Stimulated activated naive B cell treated with anti-CD40 and anti-IgM and Interleukin-4, amounts not matched to agents 10 μg/mL and 1 μg/mL and 100 μg/mL, for 72 hours (primary cell): ENCODE measurements around the gene RPS6KA3.

ENCODE experiments used
- ATAC-seq, 2 donors: fragments of 150-1000 bp; cut with Tn5 transposase; replicated peaks; 2 replicates each; pipeline ENCODE4 v1.10.0; 2021; ENCODE audit warnings: moderate library complexity in 1 of 2
- DNase-seq: peaks from one replicate; pipeline ENCODE4 v3.0.0; 2021
- H3K27ac Mint-ChIP-seq: one replicate; pipeline ENCODE4 v1.8.0; 2022; ENCODE audit warnings: mild to moderate bottlenecking, mixed read lengths
- H3K27me3 Mint-ChIP-seq, 2 donors: one replicate each; pipeline ENCODE4 v1.8.0; 2022; ENCODE audit warnings: mixed read lengths in 2 of 2
- H3K36me3 Mint-ChIP-seq, 2 donors: one replicate each; pipeline ENCODE4 v1.8.0; 2022; ENCODE audit warnings: mixed read lengths in 2 of 2, mild to moderate bottlenecking in 1 of 2
- H3K4me1 Mint-ChIP-seq, 2 donors: one replicate each; pipeline ENCODE4 v1.8.0; 2022; ENCODE audit warnings: mixed read lengths in 2 of 2, mild to moderate bottlenecking in 1 of 2
- H3K4me3 Mint-ChIP-seq, 2 donors: one replicate each; pipeline ENCODE4 v1.8.0; 2022; ENCODE audit warnings: mild to moderate bottlenecking in 2 of 2, mixed read lengths in 2 of 2, moderate library complexity in 1 of 2
- H3K9me3 Mint-ChIP-seq, 2 donors: one replicate each; pipeline ENCODE4 v1.8.0; 2022; ENCODE audit warnings: mixed read lengths in 2 of 2, mild to moderate bottlenecking in 1 of 2

Gene RPS6KA3

DNA sequence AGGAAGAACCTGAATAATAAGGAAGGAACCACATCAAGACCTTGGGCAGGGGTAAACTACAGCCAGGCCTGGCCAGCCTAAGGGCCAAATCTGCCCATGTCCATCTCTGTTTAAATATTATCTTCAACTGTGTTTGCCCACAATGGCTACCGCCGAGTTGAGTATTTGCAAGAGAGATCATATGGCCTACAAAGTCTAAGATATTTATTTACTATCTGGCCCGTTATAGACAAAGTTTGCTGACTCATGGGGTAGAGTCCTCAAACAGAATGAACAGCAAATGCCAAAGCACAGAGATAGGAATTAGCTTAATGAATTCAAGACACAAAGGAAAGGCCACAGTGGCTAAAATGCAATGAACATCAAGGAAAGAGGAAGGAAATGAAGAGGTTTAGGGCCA lies 44.8 kb downstream of the RPS6KA3 start:
- no peak overlapping the region for H3K27ac Mint-ChIP-seq
- peaks cover 0 to 5% of the 10 kb centered on the region in 2 donors for H3K27me3 Mint-ChIP-seq
- no peak overlapping the region for H3K4me3 Mint-ChIP-seq
- peaks cover 0 to 2% of the 10 kb centered on the region in 2 donors for H3K9me3 Mint-ChIP-seq
- H3K4me1 Mint-ChIP-seq, result peaks cover 7 to 53% of the 10 kb centered on the region in 2 donors
- ATAC-seq (no peak), DNase-seq (no peak)
- H3K36me3 Mint-ChIP-seq, result peaks cover 7 to 9% of the 10 kb centered on the region in 2 donors

DNA sequence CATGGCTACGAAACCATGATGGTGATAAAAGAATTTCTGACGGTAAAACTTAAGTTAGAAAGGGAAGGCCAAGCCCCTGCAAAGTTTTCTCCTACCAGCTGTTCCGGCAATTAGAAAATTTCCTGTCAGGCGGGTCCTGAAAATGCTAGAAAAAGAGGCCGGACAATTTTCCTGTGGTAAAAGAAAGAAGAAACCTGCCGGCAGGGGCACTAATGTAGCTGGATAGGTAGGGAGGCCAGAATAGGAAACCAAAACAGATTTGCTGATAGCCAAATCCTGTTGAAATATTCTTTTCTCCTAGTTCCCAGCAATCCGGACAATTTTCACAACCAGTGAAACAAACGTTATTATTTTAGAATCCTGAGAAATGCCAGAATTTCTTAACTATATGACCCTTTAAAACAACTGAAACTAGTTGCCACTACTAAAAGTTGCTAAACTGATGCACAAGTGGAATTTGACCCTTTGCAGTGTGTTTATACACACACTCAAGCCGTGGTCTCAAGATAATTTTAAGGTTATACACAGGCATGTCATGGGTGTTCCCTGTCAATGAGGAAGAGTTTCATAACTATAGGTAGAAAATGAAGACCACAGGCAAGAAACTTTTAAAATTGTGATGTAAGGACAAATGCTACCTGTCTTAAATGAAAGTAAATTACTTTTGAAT lies 47.7 kb downstream of the RPS6KA3 start:
- peaks cover 6 to 35% of the 10 kb centered on the region in 2 donors for H3K4me1 Mint-ChIP-seq
- ATAC-seq (no peak), DNase-seq (no peak)
- H3K27me3 Mint-ChIP-seq, result peaks cover 0 to 11% of the 10 kb centered on the region in 2 donors
- peaks cover 17 to 21% of the 10 kb centered on the region in 2 donors for H3K36me3 Mint-ChIP-seq
- no peak overlapping the region for H3K27ac Mint-ChIP-seq
- H3K9me3 Mint-ChIP-seq, result peaks cover 0 to 2% of the 10 kb centered on the region in 2 donors
- no peak overlapping the region for H3K4me3 Mint-ChIP-seq

DNA sequence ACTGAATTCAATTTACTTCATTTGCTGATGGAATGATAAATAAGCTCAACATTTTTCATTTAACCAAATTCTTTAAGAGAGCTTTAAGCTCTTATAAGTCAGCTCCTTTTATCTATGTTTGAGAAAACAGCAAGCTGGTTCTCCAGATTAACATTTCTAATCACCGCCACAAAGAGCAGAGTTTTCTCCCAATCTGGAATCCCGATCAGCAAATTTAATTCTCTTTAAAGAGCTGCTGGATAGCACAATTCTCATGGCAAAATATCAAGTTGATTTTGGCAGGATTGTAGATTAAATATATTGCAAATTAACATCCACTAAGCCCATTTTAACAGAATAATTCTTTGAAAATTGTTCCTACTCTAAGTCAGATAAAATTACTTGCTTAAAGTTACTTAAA lies 48.8 kb downstream of the RPS6KA3 start:
- peaks cover 7 to 31% of the 10 kb centered on the region in 2 donors for H3K4me1 Mint-ChIP-seq
- ATAC-seq, result no peak
- peaks cover 0 to 2% of the 10 kb centered on the region in 2 donors for H3K9me3 Mint-ChIP-seq
- no peak overlapping the region for H3K4me3 Mint-ChIP-seq
- H3K36me3 Mint-ChIP-seq, result peaks cover 18 to 19% of the 10 kb centered on the region in 2 donors
- H3K27ac Mint-ChIP-seq, result no peak overlapping the region
- H3K27me3 Mint-ChIP-seq, result peaks cover 0 to 8% of the 10 kb centered on the region in 2 donors
- DNase-seq, result no peak

DNA sequence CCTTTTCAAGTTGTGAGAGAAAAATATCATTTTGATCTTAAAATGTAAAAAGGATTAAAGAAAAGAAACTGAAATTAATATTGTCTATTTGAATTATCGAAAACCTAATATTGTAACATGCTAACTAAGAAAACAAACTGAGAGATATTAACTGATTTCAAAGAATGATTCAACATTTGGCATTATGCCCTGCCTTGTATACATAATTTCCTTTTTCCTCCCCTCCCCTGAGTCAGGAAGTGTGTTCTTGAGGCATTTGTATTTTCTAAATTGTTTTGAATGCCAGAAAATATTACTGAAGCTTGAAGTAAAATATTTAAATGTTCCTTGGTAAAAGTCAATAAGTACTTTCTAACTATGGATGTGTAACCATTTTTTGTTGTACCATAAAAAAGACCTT lies 49.4 kb downstream of the RPS6KA3 start:
- peaks cover 19 to 21% of the 10 kb centered on the region in 2 donors for H3K36me3 Mint-ChIP-seq
- DNase-seq, result no peak

DNA sequence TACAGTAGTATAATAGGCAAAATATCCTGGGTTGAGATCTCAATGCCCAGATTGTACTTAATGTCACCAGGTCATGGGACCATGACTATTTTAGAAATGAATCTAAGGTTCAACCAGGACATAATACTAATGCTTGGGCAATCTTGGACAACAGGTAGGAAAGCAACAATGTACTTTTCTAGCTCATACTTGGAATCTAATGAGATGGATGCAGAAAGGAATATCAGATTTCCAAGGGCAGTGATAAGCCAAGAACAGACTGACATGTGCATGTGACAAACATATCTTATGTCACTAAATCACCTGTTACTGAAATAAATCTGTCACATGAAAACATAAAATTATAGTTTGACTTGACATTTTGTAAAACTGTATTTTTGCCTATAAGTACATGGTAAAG lies 51.1 kb downstream of the RPS6KA3 start:
- ATAC-seq, result no peak
- Mint-ChIP-seq H3K27me3 (peaks cover 0 to 8% of the 10 kb centered on the region in 2 donors), H3K36me3 (peaks cover 18% of the 10 kb centered on the region in 2 donors), H3K4me3 (no peak overlapping the region), H3K4me1 (peaks cover 6 to 28% of the 10 kb centered on the region in 2 donors), H3K9me3 (no peaks in the 10 kb centered on the region), H3K27ac (no peak overlapping the region)
- no peak for DNase-seq

More for the DNA sequence above, 49.4 kb downstream of the RPS6KA3 start:
- Mint-ChIP-seq H3K27ac (no peak overlapping the region), H3K9me3 (peaks cover 0 to 2% of the 10 kb centered on the region in 2 donors), H3K4me3 (no peak overlapping the region), H3K27me3 (peaks cover 0 to 8% of the 10 kb centered on the region in 2 donors), H3K4me1 (peaks cover 7 to 28% of the 10 kb centered on the region in 2 donors)
- ATAC-seq, result no peak

DNA sequence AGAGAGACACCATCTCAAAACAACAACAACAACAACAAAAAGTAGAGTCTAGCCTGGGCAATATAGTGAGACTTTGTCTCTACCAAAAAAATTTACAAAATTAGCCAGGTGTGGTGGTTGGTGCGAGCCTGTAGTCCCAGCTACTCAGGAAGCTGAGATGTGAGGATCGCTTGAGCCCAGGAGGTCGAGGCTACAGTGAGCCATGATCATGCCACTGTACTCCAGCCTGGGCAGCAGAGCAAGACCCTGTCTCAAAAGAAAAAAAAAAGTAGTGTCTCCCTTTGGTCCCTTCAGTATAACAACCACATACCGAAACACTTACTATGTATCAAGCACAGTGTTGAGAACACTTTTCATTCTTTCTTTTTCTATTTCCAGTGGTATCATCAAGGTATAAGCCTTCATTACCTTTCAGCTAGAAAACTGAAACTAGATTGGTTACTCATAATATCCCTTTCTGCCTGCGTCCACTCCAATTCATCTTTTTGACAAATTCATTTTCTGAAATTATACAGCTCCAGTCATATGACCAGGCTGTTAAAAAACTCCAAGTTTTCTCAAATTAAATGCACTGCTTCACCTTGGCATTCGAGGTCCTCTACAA lies 54.1 kb downstream of the RPS6KA3 start:
- H3K27me3 Mint-ChIP-seq, result peaks cover 0 to 8% of the 10 kb centered on the region in 2 donors
- peak in 1 of 2 donors; percentile 56 for ATAC-seq
- no peak for DNase-seq
- peaks cover 10 to 44% of the 10 kb centered on the region in 2 donors for H3K4me1 Mint-ChIP-seq
- no peak overlapping the region for H3K27ac Mint-ChIP-seq
- no peak overlapping the region for H3K4me3 Mint-ChIP-seq
- peaks cover 17 to 27% of the 10 kb centered on the region in 2 donors for H3K36me3 Mint-ChIP-seq
- H3K9me3 Mint-ChIP-seq, result no peaks in the 10 kb centered on the region

DNA sequence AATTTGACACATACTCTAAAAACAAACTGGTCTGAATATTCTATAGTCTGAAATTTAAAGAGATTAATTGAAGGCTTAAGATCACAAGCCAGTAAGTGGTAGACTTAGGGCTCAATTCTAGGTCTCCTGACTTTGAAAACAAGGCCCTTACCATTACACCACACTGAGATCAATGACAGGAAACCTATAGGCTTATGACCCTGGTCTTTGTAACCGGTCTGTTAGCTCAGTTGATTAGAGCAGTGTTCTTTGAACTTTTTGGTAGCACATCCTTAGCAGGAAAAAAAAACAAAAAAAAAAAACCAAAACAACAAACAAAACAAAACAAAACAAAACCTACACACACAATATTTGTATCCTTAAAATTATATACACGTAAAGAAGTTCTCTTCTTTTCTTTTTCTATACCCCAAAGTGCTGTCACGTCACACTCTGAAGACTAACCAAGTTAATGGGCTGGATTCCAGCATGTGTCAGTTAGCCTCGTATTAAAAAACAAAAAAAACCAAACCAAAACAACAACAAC lies 55.4 kb downstream of the RPS6KA3 start:
- Mint-ChIP-seq H3K4me3 (no peak overlapping the region), H3K9me3 (no peaks in the 10 kb centered on the region), H3K27me3 (peaks cover 0 to 14% of the 10 kb centered on the region in 2 donors), H3K27ac (no peak overlapping the region), H3K4me1 (peaks cover 20 to 53% of the 10 kb centered on the region in 2 donors), H3K36me3 (peaks cover 29 to 37% of the 10 kb centered on the region in 2 donors)
- no peak for ATAC-seq
- no peak for DNase-seq

DNA sequence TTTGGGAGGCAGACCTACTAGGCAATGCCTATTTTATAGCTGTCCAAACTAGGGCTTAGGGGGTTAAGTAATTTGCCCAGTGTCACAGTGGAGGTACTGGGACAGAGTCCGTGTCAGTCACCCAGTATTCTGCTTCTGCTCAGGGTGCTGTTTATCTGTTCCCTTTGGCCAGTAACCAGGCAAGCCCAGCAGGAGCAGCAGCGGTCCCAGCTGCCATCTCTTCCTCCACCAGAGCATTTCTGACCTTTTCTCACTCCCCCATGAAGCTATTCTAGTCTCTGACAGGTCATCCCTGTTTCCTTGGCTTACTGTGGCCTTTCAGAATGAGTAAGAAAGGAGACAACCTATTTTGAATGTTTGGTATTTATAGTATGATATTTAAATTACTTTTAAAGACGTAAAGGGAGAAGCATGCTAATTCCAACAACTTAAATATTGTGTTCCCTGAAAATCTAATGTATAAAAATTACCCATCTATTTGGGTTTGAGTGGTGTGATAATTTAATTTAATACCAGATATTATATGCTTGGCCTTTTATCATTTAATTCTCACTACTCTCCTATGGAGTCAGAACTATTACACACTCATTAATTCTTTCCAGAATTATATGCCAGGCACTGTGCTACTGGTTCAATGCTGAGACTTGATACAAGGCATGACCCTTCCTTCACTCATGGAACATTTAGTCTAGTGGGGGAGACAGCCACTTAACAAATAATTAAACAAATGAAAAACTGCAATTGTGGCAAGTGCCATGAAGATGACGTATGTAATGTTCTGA lies 60.6 kb downstream of the RPS6KA3 start:
- DNase-seq, result peak; percentile 49
- Mint-ChIP-seq H3K36me3 (peaks cover 30% of the 10 kb centered on the region in 2 donors), H3K27ac (peak overlapping the region; percentile 82), H3K4me3 (peak overlapping the region; percentile 27 to 48), H3K4me1 (peaks cover 23 to 62% of the 10 kb centered on the region in 2 donors), H3K27me3 (peaks cover 0 to 14% of the 10 kb centered on the region in 2 donors), H3K9me3 (no peaks in the 10 kb centered on the region)
- peak; percentile 99 for ATAC-seq

DNA sequence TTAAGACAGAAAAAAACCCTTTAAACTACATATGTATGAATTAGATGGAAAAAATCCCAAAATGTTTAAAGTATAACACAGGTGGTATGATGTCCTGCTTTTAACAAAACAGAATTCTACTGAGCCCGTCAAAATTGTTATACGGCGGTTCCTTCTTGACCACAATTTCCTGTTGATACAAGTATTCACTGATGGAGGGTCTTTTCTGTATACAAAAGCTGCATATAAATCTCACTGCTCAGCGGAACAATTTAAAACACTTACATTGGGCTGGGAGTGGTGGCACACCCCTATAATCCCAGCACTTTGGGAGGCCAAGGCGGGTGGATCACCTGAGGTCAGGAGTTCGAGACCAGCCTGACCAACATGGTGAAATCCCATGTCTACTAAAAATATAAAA lies 62.4 kb downstream of the RPS6KA3 start:
- H3K27ac Mint-ChIP-seq, result no peak overlapping the region
- H3K36me3 Mint-ChIP-seq, result peaks cover 30 to 31% of the 10 kb centered on the region in 2 donors
- H3K9me3 Mint-ChIP-seq, result no peaks in the 10 kb centered on the region
- H3K4me3 Mint-ChIP-seq, result no peak overlapping the region
- H3K27me3 Mint-ChIP-seq, result peaks cover 0 to 14% of the 10 kb centered on the region in 2 donors
- ATAC-seq, result no peak
- no peak for DNase-seq
- H3K4me1 Mint-ChIP-seq, result peaks cover 20 to 56% of the 10 kb centered on the region in 2 donors

DNA sequence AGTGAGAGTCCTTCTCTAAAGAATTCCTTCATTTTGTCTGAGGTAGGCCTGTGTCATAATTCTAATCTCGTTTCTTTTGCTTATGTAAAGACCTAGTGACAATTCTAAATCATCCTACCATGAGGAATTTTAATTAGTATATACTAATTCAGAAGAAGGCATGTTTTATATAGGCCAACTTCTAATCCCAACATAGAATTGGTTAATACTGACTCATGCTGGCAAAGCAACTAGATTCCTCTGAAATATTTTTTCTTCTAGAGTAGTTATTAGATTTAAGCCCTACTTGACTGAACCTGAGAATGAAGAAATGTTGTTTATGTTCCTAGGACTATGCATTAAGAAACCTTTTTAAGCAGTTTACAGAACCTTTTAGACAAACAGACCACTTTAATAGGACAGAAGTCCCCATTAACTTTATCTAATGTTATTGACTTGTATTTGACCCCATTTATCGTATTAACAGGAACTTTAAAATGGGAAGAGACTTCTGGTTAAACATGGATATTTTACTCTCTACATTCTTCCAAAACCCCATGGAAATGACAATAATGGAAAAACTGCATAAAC lies 69.0 kb downstream of the RPS6KA3 start:
- no peak for DNase-seq
- Mint-ChIP-seq H3K4me1 (peaks cover 5 to 13% of the 10 kb centered on the region in 2 donors), H3K36me3 (peaks cover 17 to 22% of the 10 kb centered on the region in 2 donors), H3K9me3 (no peaks in the 10 kb centered on the region), H3K27me3 (peaks cover 0 to 11% of the 10 kb centered on the region in 2 donors), H3K4me3 (no peak overlapping the region), H3K27ac (no peak overlapping the region)
- ATAC-seq, result no peak

DNA sequence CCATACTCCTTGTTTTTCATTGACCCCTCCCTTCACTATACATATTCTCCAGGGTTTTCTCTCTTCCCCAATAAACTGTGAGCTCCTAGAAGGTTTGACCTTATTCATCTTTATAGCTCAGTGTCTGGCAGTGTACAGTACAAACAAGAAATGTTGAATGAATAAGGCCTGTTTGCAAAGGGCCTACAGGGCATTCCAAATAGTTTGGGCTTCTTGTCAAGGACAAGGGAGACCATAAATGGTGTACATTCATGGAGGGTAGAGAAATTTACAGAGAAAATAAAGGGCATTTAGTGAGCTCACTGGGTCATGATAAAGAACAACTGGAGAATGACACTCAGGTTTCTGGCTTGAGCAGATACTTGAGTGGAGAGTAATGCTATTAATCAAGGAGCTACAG lies 77.5 kb downstream of the RPS6KA3 start:
- H3K27me3 Mint-ChIP-seq, result no peaks in the 10 kb centered on the region
- H3K9me3 Mint-ChIP-seq, result no peaks in the 10 kb centered on the region
- no peak overlapping the region for H3K4me3 Mint-ChIP-seq
- no peak overlapping the region for H3K27ac Mint-ChIP-seq
- ATAC-seq, result no peak
- DNase-seq, result no peak
- no peaks in the 10 kb centered on the region for H3K4me1 Mint-ChIP-seq
- H3K36me3 Mint-ChIP-seq, result peaks cover 6 to 12% of the 10 kb centered on the region in 2 donors

DNA sequence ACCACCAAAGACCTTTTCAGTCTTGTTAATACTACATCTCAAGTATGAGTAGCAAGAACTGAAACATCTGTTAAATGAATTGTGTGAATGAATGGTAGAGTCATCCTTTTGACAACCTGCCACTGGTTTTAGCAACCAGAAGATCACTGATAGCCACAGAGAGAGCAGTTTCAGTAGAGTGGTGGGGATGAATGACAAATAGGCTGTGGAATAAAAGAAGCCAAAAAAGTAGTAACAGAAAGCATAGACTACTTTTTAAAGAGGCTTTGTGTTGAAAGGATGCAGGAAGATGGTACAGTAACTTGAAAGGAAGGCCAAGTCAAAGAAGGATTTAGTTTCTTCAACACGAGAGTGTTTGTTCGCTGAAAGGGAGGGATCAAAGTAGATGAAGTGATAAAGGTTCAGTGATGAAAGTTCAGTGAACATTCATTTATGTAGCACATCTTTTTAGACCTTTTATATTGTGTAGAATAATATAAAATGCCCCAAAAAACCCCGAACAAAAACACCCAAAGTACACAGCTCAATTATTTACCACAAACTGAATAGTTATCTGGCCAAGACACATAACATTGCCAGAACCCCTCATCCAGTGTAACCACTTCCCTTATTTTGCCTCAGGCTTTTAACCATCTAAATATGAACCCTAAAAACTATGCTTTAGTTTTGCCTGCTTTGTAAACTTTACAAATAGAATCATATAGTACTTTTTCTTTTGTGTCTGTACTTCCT lies 84.9 kb downstream of the RPS6KA3 start:
- Mint-ChIP-seq H3K27ac (peak overlapping the region; percentile 20), H3K27me3 (peaks cover 0 to 7% of the 10 kb centered on the region in 2 donors), H3K4me3 (no peak overlapping the region), H3K36me3 (peaks cover 15 to 19% of the 10 kb centered on the region in 2 donors), H3K9me3 (no peaks in the 10 kb centered on the region), H3K4me1 (peaks cover 4 to 10% of the 10 kb centered on the region in 2 donors)
- ATAC-seq, result peak; percentile 72 to 81
- DNase-seq, result no peak

DNA sequence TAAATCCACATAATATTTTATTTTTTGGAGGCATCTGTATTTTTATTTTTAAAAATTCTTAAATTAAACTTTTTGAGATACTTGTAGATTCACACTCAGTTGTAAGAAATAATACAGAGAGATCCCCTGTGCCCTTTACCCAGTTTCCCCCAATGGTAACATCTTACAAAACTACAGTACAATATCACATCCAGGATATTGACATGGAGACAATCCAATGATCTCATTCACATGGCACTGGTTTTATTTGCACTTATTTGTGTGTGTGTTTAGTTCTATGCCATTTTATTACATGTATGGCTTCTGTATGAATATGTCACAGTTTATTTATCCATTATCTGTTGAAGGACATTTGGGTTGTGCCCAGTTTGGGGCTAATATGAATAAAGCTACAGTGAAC lies 89.6 kb downstream of the RPS6KA3 start:
- peaks cover 7 to 12% of the 10 kb centered on the region in 2 donors for H3K36me3 Mint-ChIP-seq
- ATAC-seq, result no peak
- no peak overlapping the region for H3K4me3 Mint-ChIP-seq
- H3K4me1 Mint-ChIP-seq, result peaks cover 4 to 8% of the 10 kb centered on the region in 2 donors
- H3K9me3 Mint-ChIP-seq, result no peaks in the 10 kb centered on the region
- H3K27ac Mint-ChIP-seq, result no peak overlapping the region
- peaks cover 0 to 7% of the 10 kb centered on the region in 2 donors for H3K27me3 Mint-ChIP-seq
- DNase-seq, result no peak
